ENCODE data around the gene CHMP2A. TPM values are rescaled to one million over a fixed set of nuclear protein-coding genes. Genes with fewer than 3 reads are reported as not detected.

CHMP2A gene
- total and polyA plus RNA-seq, 2 of the 13 experiments (the other 11 are each of a cell fraction or from before 2014, with no cell fraction given): 49.7 to 55.0 TPM

DNA sequence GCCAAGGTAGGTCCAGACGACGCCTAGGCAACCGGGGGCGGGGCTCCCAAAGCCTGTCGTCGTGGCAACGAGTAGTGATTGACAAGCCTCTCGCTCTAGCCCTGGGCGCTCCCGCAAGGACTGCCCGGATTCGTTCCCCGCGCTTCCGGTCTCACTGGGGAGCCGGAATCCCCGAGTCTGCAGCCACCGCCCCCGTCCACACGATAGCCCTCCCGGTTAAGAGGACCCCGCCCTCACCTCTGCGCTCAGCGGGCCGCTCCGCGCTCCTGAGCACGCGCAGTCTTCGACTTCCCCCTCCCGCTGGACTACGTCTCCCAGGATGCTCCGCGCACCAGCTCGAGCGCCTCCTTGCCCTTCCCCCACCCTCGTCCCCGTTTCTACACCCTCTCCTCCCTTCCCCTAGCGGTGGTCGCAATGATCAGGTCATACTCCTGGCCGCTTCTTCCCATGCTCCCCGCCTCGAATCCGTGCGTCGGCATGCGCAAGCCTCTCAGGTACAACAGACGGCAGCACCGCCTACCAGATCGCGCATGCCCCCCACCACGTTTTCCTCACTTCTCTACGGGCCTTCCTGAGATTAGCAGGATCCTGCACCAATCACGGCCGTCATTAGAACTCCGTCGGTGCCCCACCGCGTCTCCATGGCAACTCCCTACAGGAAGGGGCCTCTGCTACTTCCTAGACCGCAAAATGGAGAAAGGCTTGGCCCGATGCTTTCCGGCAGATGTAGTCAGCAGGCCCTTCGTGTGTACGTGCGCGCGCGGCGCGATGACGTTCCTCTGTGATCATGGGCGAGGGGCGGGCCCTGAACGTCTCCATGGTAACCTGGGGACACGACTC is 18.1 kb upstream of the CHMP2A start, which contains the start of gene MZF1 (continued):
- TF ChIP-seq, protein P1, sequence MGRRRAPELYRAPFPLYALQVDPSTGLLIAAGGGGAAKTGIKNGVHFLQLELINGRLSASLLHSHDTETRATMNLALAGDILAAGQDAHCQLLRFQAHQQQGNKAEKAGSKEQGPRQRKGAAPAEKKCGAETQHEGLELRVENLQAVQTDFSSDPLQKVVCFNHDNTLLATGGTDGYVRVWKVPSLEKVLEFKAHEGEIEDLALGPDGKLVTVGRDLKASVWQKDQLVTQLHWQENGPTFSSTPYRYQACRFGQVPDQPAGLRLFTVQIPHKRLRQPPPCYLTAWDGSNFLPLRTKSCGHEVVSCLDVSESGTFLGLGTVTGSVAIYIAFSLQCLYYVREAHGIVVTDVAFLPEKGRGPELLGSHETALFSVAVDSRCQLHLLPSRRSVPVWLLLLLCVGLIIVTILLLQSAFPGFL (CRISPR knock-in tag; IDR thresholded peaks at IDR 0.05): no peak
- TF ChIP-seq YEATS2 (CRISPR knock-in tag; IDR thresholded peaks at IDR 0.05; ENCODE audit: borderline replicate concordance) (peak; percentile 11), ZNF781 (CRISPR knock-in tag; IDR thresholded peaks at IDR 0.05; ENCODE audit: borderline replicate concordance, not compliant biosample characterization) (peak; percentile 47), IRF2 (CRISPR knock-in tag; IDR thresholded peaks at IDR 0.05) (no peak), TFAP4 (IDR thresholded peaks at IDR 0.05; ENCODE audit: borderline replicate concordance, low read depth) (peak; percentile 69; the same call in 1 of the 2 replicates), ZNF17 (CRISPR knock-in tag; IDR thresholded peaks at IDR 0.05) (no peak), ZNF761 (CRISPR knock-in tag; conservative IDR thresholded peaks at IDR 0.05) (peak; percentile 36; the same call in 1 of the 2 replicates), PHF8 (CRISPR knock-in tag; IDR thresholded peaks at IDR 0.05) (peak; percentile 72), ZNF589 (CRISPR knock-in tag; conservative IDR thresholded peaks at IDR 0.05) (0 out of 2 replicates have a peak, but pooled peaks have one; percentile 72), ZNF746 (CRISPR knock-in tag; IDR thresholded peaks at IDR 0.05) (no peak), HNRNPH1 (optimal IDR thresholded peaks at IDR 0.05; ENCODE audit: low read depth, low read length) (no peak), NR2F2 (IDR thresholded peaks at IDR 0.05; ENCODE audit: borderline replicate concordance, low read depth) (no peak; the same call in 1 of the 2 replicates), KLF16 (CRISPR knock-in tag; IDR thresholded peaks at IDR 0.05) (no peak; a peak in 1 of 4 replicates), ZNF704 (CRISPR knock-in tag; IDR thresholded peaks at IDR 0.05; ENCODE audit: borderline replicate concordance) (0 out of 2 replicates have a peak, but pooled peaks have one; percentile 27), ZNF143 (CRISPR knock-in tag; IDR thresholded peaks at IDR 0.05) (peak; percentile 90), ZNF556 (CRISPR knock-in tag; IDR thresholded peaks at IDR 0.05; ENCODE audit: borderline replicate concordance) (peak; percentile 35; the same call in 1 of the 2 replicates), SSRP1 (CRISPR knock-in tag; IDR thresholded peaks at IDR 0.05) (peak; percentile 76), RELA (CRISPR knock-in tag; IDR thresholded peaks at IDR 0.05) (0 out of 2 replicates have a peak, but pooled peaks have one; percentile 60), REL (CRISPR knock-in tag; conservative IDR thresholded peaks at IDR 0.05) (0 out of 2 replicates have a peak, but pooled peaks have one; percentile 64), ZNF816 (CRISPR knock-in tag; IDR thresholded peaks at IDR 0.05; ENCODE audit: borderline replicate concordance) (no peak)
- TF ChIP-seq, protein P2, sequence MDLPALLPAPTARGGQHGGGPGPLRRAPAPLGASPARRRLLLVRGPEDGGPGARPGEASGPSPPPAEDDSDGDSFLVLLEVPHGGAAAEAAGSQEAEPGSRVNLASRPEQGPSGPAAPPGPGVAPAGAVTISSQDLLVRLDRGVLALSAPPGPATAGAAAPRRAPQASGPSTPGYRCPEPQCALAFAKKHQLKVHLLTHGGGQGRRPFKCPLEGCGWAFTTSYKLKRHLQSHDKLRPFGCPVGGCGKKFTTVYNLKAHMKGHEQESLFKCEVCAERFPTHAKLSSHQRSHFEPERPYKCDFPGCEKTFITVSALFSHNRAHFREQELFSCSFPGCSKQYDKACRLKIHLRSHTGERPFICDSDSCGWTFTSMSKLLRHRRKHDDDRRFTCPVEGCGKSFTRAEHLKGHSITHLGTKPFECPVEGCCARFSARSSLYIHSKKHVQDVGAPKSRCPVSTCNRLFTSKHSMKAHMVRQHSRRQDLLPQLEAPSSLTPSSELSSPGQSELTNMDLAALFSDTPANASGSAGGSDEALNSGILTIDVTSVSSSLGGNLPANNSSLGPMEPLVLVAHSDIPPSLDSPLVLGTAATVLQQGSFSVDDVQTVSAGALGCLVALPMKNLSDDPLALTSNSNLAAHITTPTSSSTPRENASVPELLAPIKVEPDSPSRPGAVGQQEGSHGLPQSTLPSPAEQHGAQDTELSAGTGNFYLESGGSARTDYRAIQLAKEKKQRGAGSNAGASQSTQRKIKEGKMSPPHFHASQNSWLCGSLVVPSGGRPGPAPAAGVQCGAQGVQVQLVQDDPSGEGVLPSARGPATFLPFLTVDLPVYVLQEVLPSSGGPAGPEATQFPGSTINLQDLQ (CRISPR knock-in tag; IDR thresholded peaks at IDR 0.05): no peak
- TF ChIP-seq, protein P3, sequence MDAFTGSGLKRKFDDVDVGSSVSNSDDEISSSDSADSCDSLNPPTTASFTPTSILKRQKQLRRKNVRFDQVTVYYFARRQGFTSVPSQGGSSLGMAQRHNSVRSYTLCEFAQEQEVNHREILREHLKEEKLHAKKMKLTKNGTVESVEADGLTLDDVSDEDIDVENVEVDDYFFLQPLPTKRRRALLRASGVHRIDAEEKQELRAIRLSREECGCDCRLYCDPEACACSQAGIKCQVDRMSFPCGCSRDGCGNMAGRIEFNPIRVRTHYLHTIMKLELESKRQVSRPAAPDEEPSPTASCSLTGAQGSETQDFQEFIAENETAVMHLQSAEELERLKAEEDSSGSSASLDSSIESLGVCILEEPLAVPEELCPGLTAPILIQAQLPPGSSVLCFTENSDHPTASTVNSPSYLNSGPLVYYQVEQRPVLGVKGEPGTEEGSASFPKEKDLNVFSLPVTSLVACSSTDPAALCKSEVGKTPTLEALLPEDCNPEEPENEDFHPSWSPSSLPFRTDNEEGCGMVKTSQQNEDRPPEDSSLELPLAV (CRISPR knock-in tag; conservative IDR thresholded peaks at IDR 0.05; ENCODE audit: low read depth): no peak
